B cell (primary cell): Measurements from ENCODE around the gene RCSD1. TPM values are rescaled to one million over a fixed set of nuclear protein-coding genes. Genes with fewer than 3 reads are reported as not detected.
"Not testable (repeated sequence)": the region's sequence is repeated elsewhere in the genome, so short reads cannot be mapped to it uniquely, and the experiment has no call there.

Source experiments
- ATAC-seq: fragments of 200-7000 bp; cut with Tn5 transposase; one replicate; pipeline ENCODE4 v1.10.0; 2021; ENCODE audit warnings: low read depth, mild to moderate bottlenecking, moderate number of reproducible peaks, moderate library complexity
- CTCF ChIA-PET: fragments of 350-600 bp; sonication (Branson Sonifier 250); formaldehyde crosslinking; loops from one replicate; lab custom pipeline; 2021; ENCODE audit warnings: antibody characterized with exemption, inconsistent platforms; lab: Charles Lee
- POLR2A ChIA-PET: fragments of 350-600 bp; sonication (Branson Sonifier 250); formaldehyde crosslinking; loops from one replicate; lab custom pipeline; 2021; ENCODE audit warnings: antibody characterized with exemption; lab: Charles Lee
- DNase-seq: peaks from one replicate; pipeline ENCODE4 v3.0.0; 2013
- H2AFZ ChIP-seq: 2 replicates; pipeline ENCODE4 v1.6.1; 2012; ENCODE audit warnings: mild to moderate bottlenecking, low read depth, low read length; ENCODE audit not compliant: insufficient read depth, poor library complexity, severe bottlenecking
- H3K27ac ChIP-seq, 2 donors: 1 replicate in 1 of 2; 2 replicates in 1 of 2; pipeline ENCODE4 v1.5.1; 2012 to 2013; ENCODE audit warnings: low read length in 2 of 2, mild to moderate bottlenecking in 2 of 2, moderate library complexity in 1 of 2
- H3K27me3 ChIP-seq, 4 experiments: fragments of 200-600 bp in 1 of 4; sonication (generic) in 1 of 4; replicated peaks in 1 of 4; 1 replicate in 2 of 4; 2 replicates in 2 of 4; pipeline versions ENCODE4 v1.6.1 to v1.7.0; 2013 to 2016; ENCODE audit warnings: low read length in 3 of 4, mild to moderate bottlenecking in 2 of 4, mixed read lengths in 1 of 4, moderate library complexity in 1 of 4; ENCODE audit not compliant: insufficient read depth in 4 of 4, control insufficient read depth in 3 of 4; ENCODE audit errors: control extremely low read depth in 1 of 4
- H3K36me3 ChIP-seq, 2 experiments: replicated peaks in 1 of 2; 1 replicate in 1 of 2; 2 replicates in 1 of 2; pipeline versions ENCODE4 v1.6.1 to v1.7.1; 2013; ENCODE audit warnings: low read length in 1 of 2; ENCODE audit not compliant: insufficient read depth in 2 of 2, control insufficient read depth in 1 of 2; ENCODE audit errors: control extremely low read depth in 1 of 2, extremely low read depth in 1 of 2
- H3K4me1 ChIP-seq, 2 donors: fragments of 200-600 bp in 1 of 2; sonication (generic) in 1 of 2; 1 replicate in 1 of 2; 2 replicates in 1 of 2; pipeline versions ENCODE4 v1.5.1 to v1.6.1; 2013 to 2017; ENCODE audit warnings: low read length in 2 of 2; ENCODE audit not compliant: control insufficient read depth in 2 of 2, insufficient read depth in 2 of 2
- H3K4me2 ChIP-seq: replicated peaks from 2 replicates; pipeline ENCODE3; 2012; ENCODE audit warnings: mild to moderate bottlenecking, low read depth, low read length; ENCODE audit not compliant: poor library complexity, severe bottlenecking
- H3K4me3 ChIP-seq, 5 experiments: fragments of 200-600 bp in 1 of 5; sonication (generic) in 1 of 5; 1 replicate in 3 of 5; 2 replicates in 2 of 5; pipeline versions ENCODE4 v1.5.1 to v1.7.0; 2011 to 2016; ENCODE audit warnings: low read length in 4 of 5, mild to moderate bottlenecking in 4 of 5, low read depth in 2 of 5, control low read depth in 1 of 5, moderate library complexity in 1 of 5; ENCODE audit not compliant: insufficient read depth in 1 of 5; ENCODE audit errors: control extremely low read depth in 1 of 5, extremely low read depth in 1 of 5
- H3K79me2 ChIP-seq: fragments of 200-600 bp; sonication (generic); one replicate; pipeline ENCODE4 v1.6.0; 2016; ENCODE audit warnings: low read length; ENCODE audit not compliant: control insufficient read depth, insufficient read depth
- H3K9ac ChIP-seq: fragments of 200-600 bp; sonication (generic); 2 replicates; pipeline ENCODE4 v1.6.1; 2017; ENCODE audit warnings: mild to moderate bottlenecking, low read length, moderate library complexity
- H3K9me3 ChIP-seq, 3 donors: one replicate each; pipeline versions ENCODE4 v1.6.1 to v1.7.1; 2013; ENCODE audit warnings: low read length in 2 of 3; ENCODE audit not compliant: control insufficient read depth in 2 of 3, insufficient read depth in 1 of 3; ENCODE audit errors: control extremely low read depth in 1 of 3
- H4K20me1 ChIP-seq: 2 replicates; pipeline ENCODE4 v1.6.0; 2012; ENCODE audit warnings: mild to moderate bottlenecking, low read length; ENCODE audit not compliant: insufficient read depth, control insufficient read depth, poor library complexity, severe bottlenecking
- H3K27ac Mint-ChIP-seq: one replicate; pipeline ENCODE4 v1.8.0; 2021; ENCODE audit warnings: mixed read lengths
- H3K27me3 Mint-ChIP-seq: one replicate; pipeline ENCODE4 v1.8.0; 2021; ENCODE audit warnings: mixed read lengths
- H3K4me1 Mint-ChIP-seq: one replicate; pipeline ENCODE4 v1.8.0; 2021; ENCODE audit warnings: mixed read lengths
- H3K4me3 Mint-ChIP-seq: one replicate; pipeline ENCODE4 v1.8.0; 2021; ENCODE audit warnings: mixed read lengths
- H3K9me3 Mint-ChIP-seq: one replicate; pipeline ENCODE4 v1.8.0; 2022; ENCODE audit warnings: mixed read lengths; ENCODE audit not compliant: insufficient read depth
- EZH2 ChIP-seq: IDR thresholded peaks from 2 replicates; pipeline ENCODE4 v1.6.1; 2012; ENCODE audit warnings: borderline replicate concordance, low read depth, mild to moderate bottlenecking, moderate library complexity, low read length; ENCODE audit not compliant: insufficient read depth, poor library complexity, severe bottlenecking
- WGBS: methylation state at CpG from one replicate; pipeline ENCODE4 v1.1.5; 2013; ENCODE audit warnings: missing lambda C conversion rate; ENCODE audit not compliant: insufficient coverage; 5-methylcytosine and 5-hydroxymethylcytosine counted together
- intact Hi-C: fragments of 100-400 bp; cut with micrococcal nuclease; formaldehyde crosslinking; loops from one replicate; pipeline ENCODE4 v1.10.0; 2022
- polyA plus RNA-seq: library from polyadenylated mRNA; depleted of rRNA; stranded (reverse); fragments of >200 nt; gene quantifications from 2 replicates; pipeline ENCODE4 v1.2.3, GENCODE V29; 2012
- total RNA-seq, 2 donors: library from RNA; stranded (reverse); fragments of 120-200 nt in 1 of 2; gene quantifications; 1 replicate in 1 of 2; 2 replicates in 1 of 2; pipeline versions ENCODE4 v1.2.3 to v1.2.4, GENCODE V29; 2013 to 2022
- TF ChIP-seq, protein P1 (sequence below): fragments of 200-600 bp; IDR thresholded peaks from one replicate; pipeline ENCODE4 v1.8.0; 2022; ENCODE audit warnings: antibody characterized with exemption, mild to moderate bottlenecking

The RCSD1 gene
- total and polyA plus RNA-seq, 2 donors (not counting 1 experiment from before 2014, with no cell fraction given) = 129 to 525 TPM

DNA sequence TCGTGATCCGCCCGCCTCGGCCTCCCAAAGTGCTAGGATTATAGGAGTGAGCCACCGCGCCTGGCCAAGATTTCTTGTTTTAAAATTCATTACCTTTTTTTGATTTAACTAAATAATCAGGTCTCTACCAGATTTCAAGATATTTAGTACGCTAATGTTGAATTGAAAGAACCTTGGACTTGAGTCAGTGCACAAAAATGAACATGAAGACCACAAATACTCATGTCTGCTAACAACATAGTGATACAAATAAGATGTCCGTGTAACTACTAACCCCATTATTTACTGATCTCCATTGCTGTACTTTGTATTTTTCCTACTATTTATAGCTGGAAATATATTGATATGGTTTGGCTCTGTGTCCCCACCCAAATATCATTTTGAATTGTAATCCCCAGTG, 108.1 kb downstream of the RCSD1 start:
- Mint-ChIP-seq H3K4me3 (no peak overlapping the region), H3K9me3 (no peaks in the 10 kb centered on the region), H3K27ac (no peak overlapping the region), H3K27me3 (no peaks in the 10 kb centered on the region), H3K4me1 (peaks cover 17% of the 10 kb centered on the region)
- no peak overlapping the region for H3K4me2 ChIP-seq
- intact Hi-C loops = no loop called here
- CTCF ChIA-PET = no interaction called here
- H3K79me2 ChIP-seq = peaks cover 69% of the 10 kb centered on the region
- no peak overlapping the region for H3K9ac ChIP-seq
- H4K20me1 ChIP-seq = peaks cover 4% of the 10 kb centered on the region
- H2AFZ ChIP-seq = no peak overlapping the region
- POLR2A ChIA-PET = no interaction called here
- no peaks in the 10 kb centered on the region for H3K4me1 ChIP-seq
- no peak for DNase-seq
- H3K9me3 ChIP-seq = no peaks in the 10 kb centered on the region
- H3K27ac ChIP-seq = no peak overlapping the region
- no peak overlapping the region for H3K4me3 ChIP-seq
- ATAC-seq = no peak
- 100% methylated on average over 1 of the region's 8 CpGs for WGBS
- H3K36me3 ChIP-seq = peaks cover 0 to 3% of the 10 kb centered on the region in 2 experiments
- TF ChIP-seq, protein P1, sequence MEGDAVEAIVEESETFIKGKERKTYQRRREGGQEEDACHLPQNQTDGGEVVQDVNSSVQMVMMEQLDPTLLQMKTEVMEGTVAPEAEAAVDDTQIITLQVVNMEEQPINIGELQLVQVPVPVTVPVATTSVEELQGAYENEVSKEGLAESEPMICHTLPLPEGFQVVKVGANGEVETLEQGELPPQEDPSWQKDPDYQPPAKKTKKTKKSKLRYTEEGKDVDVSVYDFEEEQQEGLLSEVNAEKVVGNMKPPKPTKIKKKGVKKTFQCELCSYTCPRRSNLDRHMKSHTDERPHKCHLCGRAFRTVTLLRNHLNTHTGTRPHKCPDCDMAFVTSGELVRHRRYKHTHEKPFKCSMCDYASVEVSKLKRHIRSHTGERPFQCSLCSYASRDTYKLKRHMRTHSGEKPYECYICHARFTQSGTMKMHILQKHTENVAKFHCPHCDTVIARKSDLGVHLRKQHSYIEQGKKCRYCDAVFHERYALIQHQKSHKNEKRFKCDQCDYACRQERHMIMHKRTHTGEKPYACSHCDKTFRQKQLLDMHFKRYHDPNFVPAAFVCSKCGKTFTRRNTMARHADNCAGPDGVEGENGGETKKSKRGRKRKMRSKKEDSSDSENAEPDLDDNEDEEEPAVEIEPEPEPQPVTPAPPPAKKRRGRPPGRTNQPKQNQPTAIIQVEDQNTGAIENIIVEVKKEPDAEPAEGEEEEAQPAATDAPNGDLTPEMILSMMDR = no peak
- no peak for TF ChIP-seq EZH2
- H3K27me3 ChIP-seq = no peaks in the 10 kb centered on the region

DNA sequence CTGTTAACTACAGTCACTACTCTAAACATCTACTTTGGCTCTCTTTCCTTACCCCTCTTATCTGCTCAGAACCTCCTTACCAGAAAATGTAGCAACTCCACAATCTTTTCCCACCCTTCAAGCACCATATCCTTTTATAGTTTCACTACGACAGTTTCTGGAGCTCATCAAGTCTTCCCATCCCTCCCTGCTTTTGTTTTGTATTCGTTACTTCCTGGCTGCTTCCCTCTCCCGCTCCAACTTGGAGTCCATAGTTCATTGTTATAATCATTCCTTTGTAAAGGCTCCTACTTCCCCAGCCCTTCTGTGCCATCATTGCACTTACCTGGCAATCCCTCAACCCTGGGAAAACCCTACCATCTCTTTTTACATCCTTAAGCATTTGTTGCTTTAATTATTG, 109.7 kb downstream of the RCSD1 start:
- intact Hi-C loops = no loop called here
- ChIA-PET CTCF (interaction anchor here (0.7 to 2.1 kb wide), 3 partner anchors 9 to 43 kb away, joined by 3 to 6 read pairs (median 3); no protein-coding TSS in a partner anchor), POLR2A (no interaction called here)
- no peak for TF ChIP-seq EZH2
- TF ChIP-seq, protein P1 = no peak
- H3K27ac ChIP-seq = no peak overlapping the region
- no peaks in the 10 kb centered on the region for H3K9me3 ChIP-seq
- no peak overlapping the region for H3K27ac Mint-ChIP-seq
- ATAC-seq = no peak
- no peaks in the 10 kb centered on the region for H3K27me3 Mint-ChIP-seq
- H3K4me2 ChIP-seq = no peak overlapping the region
- DNase-seq = no peak
- H3K9ac ChIP-seq = no peak overlapping the region
- no peak overlapping the region for H3K4me3 ChIP-seq
- H3K4me3 Mint-ChIP-seq = no peak overlapping the region
- H3K36me3 ChIP-seq = peaks cover 0 to 3% of the 10 kb centered on the region in 2 experiments
- no peaks in the 10 kb centered on the region for H3K4me1 ChIP-seq
- peaks cover 24% of the 10 kb centered on the region for H3K4me1 Mint-ChIP-seq
- H3K9me3 Mint-ChIP-seq = no peaks in the 10 kb centered on the region
- no peak overlapping the region for H2AFZ ChIP-seq
- 94% methylated on average over 3 of the region's 3 CpGs for WGBS
- no peaks in the 10 kb centered on the region for H3K27me3 ChIP-seq
- no peaks in the 10 kb centered on the region for H4K20me1 ChIP-seq
- H3K79me2 ChIP-seq = peaks cover 69% of the 10 kb centered on the region

DNA sequence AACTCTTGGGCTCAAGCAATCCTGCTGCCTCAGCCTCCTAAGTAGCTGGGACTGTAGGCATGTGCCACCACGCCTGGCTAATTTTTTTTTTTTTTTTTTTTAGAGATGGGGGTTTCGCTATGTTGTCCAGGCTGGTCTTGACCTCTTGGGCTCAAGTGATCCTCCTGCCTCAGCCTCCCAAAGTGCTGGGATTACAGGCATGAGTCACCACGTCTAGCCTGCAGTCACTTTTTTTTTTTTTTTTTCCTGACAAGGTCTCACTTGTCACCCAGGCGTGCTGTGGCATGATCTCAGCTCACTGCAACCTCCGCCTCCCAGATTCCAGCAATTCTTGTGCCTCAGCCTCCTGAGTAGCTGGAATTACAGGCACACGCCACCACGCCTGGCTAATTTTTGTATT, 111.1 kb downstream of the RCSD1 start:
- CTCF ChIA-PET, H3K27ac Mint-ChIP-seq: not testable (repeated sequence)

More for the DNA sequence above, 111.1 kb downstream of the RCSD1 start:
- H3K4me2 ChIP-seq, H3K4me3 Mint-ChIP-seq, H3K27me3 Mint-ChIP-seq, H3K36me3 ChIP-seq, H3K4me3 ChIP-seq, H3K9me3 ChIP-seq, H3K27me3 ChIP-seq, DNase-seq, intact Hi-C loops, H3K9ac ChIP-seq, POLR2A ChIA-PET, H4K20me1 ChIP-seq, H3K27ac ChIP-seq, H3K4me1 ChIP-seq, H3K9me3 Mint-ChIP-seq, H2AFZ ChIP-seq, ATAC-seq: not testable (repeated sequence)
- peaks cover 27% of the 10 kb centered on the region for H3K4me1 Mint-ChIP-seq
- 100% methylated on average over 4 of the region's 7 CpGs for WGBS
- H3K79me2 ChIP-seq = peaks cover 69% of the 10 kb centered on the region
